Gastrocnemius medialis (tissue), 4 donors: ENCODE data around the gene TOMM40L. TPM values are rescaled to one million over a fixed set of nuclear protein-coding genes. Genes with fewer than 3 reads are reported as not detected.

Experiments used
- ATAC-seq, 2 donors: fragments of 150-250 bp; one replicate each; pipeline ENCODE4 v1.9.1; 2016
- DNase-seq, 2 donors: peaks; one replicate each; pipeline ENCODE4 v3.0.0-alpha.2; 2019
- H3K27ac ChIP-seq, 4 donors: fragments of 200-600 bp; sonication (generic); 1 replicate in 1 of 4; 2 replicates in 3 of 4; pipeline ENCODE4 v1.5.1; 2016 to 2018; ENCODE audit warnings: mild to moderate bottlenecking in 2 of 4, moderate library complexity in 1 of 4
- H3K27me3 ChIP-seq, 3 donors: fragments of 200-600 bp; sonication (generic) in 2 of 3; 1 replicate in 1 of 3; 2 replicates in 2 of 3; pipeline versions ENCODE4 v1.5.1 to v1.6.0; 2016 to 2019; ENCODE audit warnings: mild to moderate bottlenecking in 1 of 3, moderate library complexity in 1 of 3
- H3K36me3 ChIP-seq, 2 donors: fragments of 200-600 bp; sonication (generic) in 1 of 2; one replicate each; pipeline ENCODE4 v1.5.1; 2017 to 2018
- H3K4me1 ChIP-seq, 2 donors: fragments of 200-600 bp; sonication (generic) in 1 of 2; one replicate each; pipeline ENCODE4 v1.5.1; 2016 to 2017; ENCODE audit warnings: mild to moderate bottlenecking in 2 of 2
- H3K4me3 ChIP-seq, 4 donors: fragments of 200-600 bp; sonication (generic) in 3 of 4; 1 replicate in 1 of 4; 2 replicates in 3 of 4; pipeline ENCODE4 v1.5.1; 2016 to 2019; ENCODE audit warnings: mild to moderate bottlenecking in 2 of 4
- H3K9me3 ChIP-seq, 3 donors: fragments of 200-600 bp; sonication (generic) in 2 of 3; 1 replicate in 1 of 3; 2 replicates in 2 of 3; pipeline ENCODE4 v1.5.1; 2016 to 2019
- CTCF ChIP-seq, 5 experiments: fragments of 450-650 bp in 3 of 5; fragments of 200-600 bp in 2 of 5; sonication (generic) in 2 of 5; IDR thresholded peaks in 4 of 5; conservative IDR thresholded peaks in 1 of 5; 1 replicate in 4 of 5; 2 replicates in 1 of 5; pipeline ENCODE4 v1.5.1; 2016 to 2019; ENCODE audit warnings: antibody characterized with exemption in 5 of 5, mild to moderate bottlenecking in 3 of 5, moderate library complexity in 3 of 5
- POLR2A ChIP-seq, 2 donors: fragments of 450-650 bp; IDR thresholded peaks; one replicate each; pipeline ENCODE4 v1.6.1; 2017; ENCODE audit warnings: antibody characterized with exemption in 2 of 2, mild to moderate bottlenecking in 2 of 2, moderate library complexity in 2 of 2
- in situ Hi-C, 4 donors: fragments of 200-750 bp; cut with MboI; loops; one replicate each; pipeline versions ENCODE4 v1.15.0 to v1.8.0; 2017; ENCODE audit warnings: low sequenced_read_pairs in 4 of 4
- intact Hi-C: fragments of 100-400 bp; cut with DNase I; formaldehyde crosslinking; loops from one replicate; pipeline ENCODE4 v1.15.1; 2023; ENCODE audit warnings: low total_unique reads
- total RNA-seq, 4 donors: library from RNA; depleted of rRNA; stranded (reverse); fragments of >200 nt; gene quantifications; one replicate each; pipeline versions ENCODE4 v1.1.0 to v1.2.3, GENCODE V29; 2016

The TOMM40L gene
- total RNA-seq, 4 donors from 2014 or later, result 8.3 to 22.7 (median 16.9) TPM

GRCh38 chr1:161196111-161196510, 29.7 kb upstream of the TOMM40L start:
- DNase-seq (no peak), ATAC-seq (no peak)
- Histone ChIP-seq H3K9me3 (no peaks in the 10 kb centered on the region), H3K4me3 (peak overlapping the region in 2 of 4 donors; percentile 43 to 55), H3K27ac (peak overlapping the region; percentile 94 to 99 (median 98)), H3K4me1 (peaks cover 37 to 39% of the 10 kb centered on the region in 2 donors), H3K36me3 (no peaks in the 10 kb centered on the region), H3K27me3 (no peaks in the 10 kb centered on the region)
- TF ChIP-seq POLR2A (IDR thresholded peaks at IDR 0.05) (no peak), CTCF (IDR thresholded peaks at IDR 0.05 in 4 of 5, conservative IDR thresholded peaks at IDR 0.05 in 1 of 5) (no peak)
- intact Hi-C loops, result no loop called here
- in situ Hi-C loops, result loop anchor here in 2 of 4 donors (10.0 to 25.0 kb wide), 2 partner anchors 189 to 566 kb away; partner anchors contain the start of gene ATF6 (in 1 of the 2)

GRCh38 chr1:161196521-161197451, 29.1 kb upstream of the TOMM40L start:
- no peaks in the 10 kb centered on the region for H3K9me3 ChIP-seq
- intact Hi-C loops (no loop called here), in situ Hi-C loops (loop anchor here in 2 of 4 donors (10.0 to 25.0 kb wide), 2 partner anchors 188 to 566 kb away; partner anchors contain the start of gene ATF6 (in 1 of the 2))
- no peaks in the 10 kb centered on the region for H3K27me3 ChIP-seq
- no peak for DNase-seq
- H3K27ac ChIP-seq, result peak overlapping the region; percentile 94 to 99 (median 98)
- no peak for TF ChIP-seq POLR2A (IDR thresholded peaks at IDR 0.05)
- no peak for TF ChIP-seq CTCF (IDR thresholded peaks at IDR 0.05 in 4 of 5, conservative IDR thresholded peaks at IDR 0.05 in 1 of 5)
- H3K4me3 ChIP-seq, result peak overlapping the region in 3 of 4 donors; percentile 35 to 55 (median 43)
- no peak for ATAC-seq
- H3K36me3 ChIP-seq, result no peaks in the 10 kb centered on the region
- H3K4me1 ChIP-seq, result peaks cover 41 to 42% of the 10 kb centered on the region in 2 donors

- no peaks in the 10 kb centered on the region for H3K36me3 ChIP-seq
- H3K4me1 ChIP-seq, result peaks cover 41 to 42% of the 10 kb centered on the region in 2 donors
- in situ Hi-C loops, result loop anchor here in 2 of 4 donors (10.0 to 25.0 kb wide), 2 partner anchors 187 to 565 kb away; partner anchors contain the start of gene ATF6 (in 1 of the 2)
- no peak for ATAC-seq
- DNase-seq, result no peak
- no peak for TF ChIP-seq CTCF (IDR thresholded peaks at IDR 0.05 in 4 of 5, conservative IDR thresholded peaks at IDR 0.05 in 1 of 5)
- no peak for TF ChIP-seq POLR2A (IDR thresholded peaks at IDR 0.05)
- H3K9me3 ChIP-seq, result no peaks in the 10 kb centered on the region
- intact Hi-C loops, result no loop called here
- H3K27ac ChIP-seq, result peak overlapping the region; percentile 94 to 99 (median 98)
- no peaks in the 10 kb centered on the region for H3K27me3 ChIP-seq
- peak overlapping the region; percentile 36 to 55 (median 42) for H3K4me3 ChIP-seq
Measured at GRCh38 chr1:161197560-161198193, 28.2 kb upstream of the TOMM40L start.

- Histone ChIP-seq H3K4me1 (peaks cover 48 to 49% of the 10 kb centered on the region in 2 donors), H3K9me3 (no peaks in the 10 kb centered on the region), H3K4me3 (peak overlapping the region; percentile 36 to 55 (median 42)), H3K36me3 (no peaks in the 10 kb centered on the region), H3K27ac (peak overlapping the region; percentile 94 to 99 (median 98)), H3K27me3 (no peaks in the 10 kb centered on the region)
- in situ Hi-C loops, result loop anchor here in 2 of 4 donors (10.0 to 25.0 kb wide), 2 partner anchors 186 to 564 kb away; partner anchors contain the start of gene ATF6 (in 1 of the 2)
- intact Hi-C loops, result no loop called here
- DNase-seq, result peak in 1 of 2 donors; percentile 47
- no peak for ATAC-seq
- TF ChIP-seq POLR2A (IDR thresholded peaks at IDR 0.05) (no peak), CTCF (IDR thresholded peaks at IDR 0.05 in 4 of 5, conservative IDR thresholded peaks at IDR 0.05 in 1 of 5) (no peak)
Measured at GRCh38 chr1:161198194-161198896, 27.5 kb upstream of the TOMM40L start.
